ENCODE data around the gene TTC7B. TPM values are rescaled to one million over a fixed set of nuclear protein-coding genes. Genes with fewer than 3 reads are reported as not detected.

TTC7B gene, protein sequence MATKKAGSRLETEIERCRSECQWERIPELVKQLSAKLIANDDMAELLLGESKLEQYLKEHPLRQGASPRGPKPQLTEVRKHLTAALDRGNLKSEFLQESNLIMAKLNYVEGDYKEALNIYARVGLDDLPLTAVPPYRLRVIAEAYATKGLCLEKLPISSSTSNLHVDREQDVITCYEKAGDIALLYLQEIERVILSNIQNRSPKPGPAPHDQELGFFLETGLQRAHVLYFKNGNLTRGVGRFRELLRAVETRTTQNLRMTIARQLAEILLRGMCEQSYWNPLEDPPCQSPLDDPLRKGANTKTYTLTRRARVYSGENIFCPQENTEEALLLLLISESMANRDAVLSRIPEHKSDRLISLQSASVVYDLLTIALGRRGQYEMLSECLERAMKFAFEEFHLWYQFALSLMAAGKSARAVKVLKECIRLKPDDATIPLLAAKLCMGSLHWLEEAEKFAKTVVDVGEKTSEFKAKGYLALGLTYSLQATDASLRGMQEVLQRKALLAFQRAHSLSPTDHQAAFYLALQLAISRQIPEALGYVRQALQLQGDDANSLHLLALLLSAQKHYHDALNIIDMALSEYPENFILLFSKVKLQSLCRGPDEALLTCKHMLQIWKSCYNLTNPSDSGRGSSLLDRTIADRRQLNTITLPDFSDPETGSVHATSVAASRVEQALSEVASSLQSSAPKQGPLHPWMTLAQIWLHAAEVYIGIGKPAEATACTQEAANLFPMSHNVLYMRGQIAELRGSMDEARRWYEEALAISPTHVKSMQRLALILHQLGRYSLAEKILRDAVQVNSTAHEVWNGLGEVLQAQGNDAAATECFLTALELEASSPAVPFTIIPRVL
- total RNA-seq (2021; ENCODE audit: unreplicated experiment) (40.9 TPM), Bru-seq, nascent RNA (percentile 52 among the genes with signal in this experiment), BruChase-seq, experiment 1, labeled RNA remaining after a 2-hour chase (percentile 45 among the genes with signal in this experiment), BruChase-seq, experiment 2, labeled RNA remaining after a 6-hour chase (percentile 46 among the genes with signal in this experiment)
- polyA plus RNA-seq (2012; ENCODE audit: insufficient read length) = 59.4 TPM
- long read RNA-seq, full-length matches to known transcripts = 5 of 17 reads
- long read RNA-seq, partial matches to known transcripts = 6 of 17 reads
- long read RNA-seq, other reads (novel, unspliced or antisense) = 6 of 17 reads

DNA sequence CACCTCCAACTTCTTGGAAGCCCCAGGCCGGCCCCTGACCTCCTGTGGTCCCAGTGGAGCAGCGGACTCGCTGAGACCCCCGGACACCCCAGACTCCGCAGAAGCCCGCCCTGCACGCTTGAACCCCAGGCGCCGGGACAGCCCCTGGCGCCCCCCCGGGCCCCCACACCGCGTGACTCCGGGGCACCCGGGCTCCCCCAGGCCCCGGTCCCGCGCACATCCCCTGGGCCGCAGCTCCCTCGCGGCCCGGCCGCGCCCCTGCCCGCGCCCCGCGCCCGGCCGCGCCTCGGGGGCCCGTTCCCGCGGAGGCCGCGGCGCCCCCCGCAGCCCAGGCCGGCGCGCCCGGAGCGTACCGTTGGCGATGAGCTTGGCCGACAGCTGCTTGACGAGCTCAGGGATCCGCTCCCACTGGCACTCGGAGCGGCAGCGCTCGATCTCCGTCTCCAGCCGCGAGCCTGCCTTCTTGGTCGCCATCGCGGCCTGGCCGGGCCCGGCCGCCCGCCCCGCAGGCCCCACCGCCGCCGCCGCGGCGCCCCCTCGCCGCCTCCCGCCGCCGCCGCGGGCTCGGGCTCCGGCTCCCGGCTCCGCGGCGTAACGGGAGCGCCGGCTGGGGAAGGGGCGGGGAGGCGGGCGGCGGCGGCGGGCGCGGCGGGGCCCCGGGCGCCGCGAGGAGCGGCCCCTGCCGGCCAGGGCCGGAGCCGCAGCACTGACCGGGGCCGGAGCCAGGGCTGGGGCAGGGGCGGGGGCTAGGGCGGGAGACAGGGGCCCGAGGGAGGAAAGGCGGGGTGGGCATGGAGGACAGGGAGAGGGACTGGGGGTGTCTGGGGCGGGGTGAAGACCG, at the start of gene TTC7B:
TTC7B (minus strand) TSS at position 609 of the 841 bp plus-strand sequence; CDS start at position 474, 135 bp downstream.
- Histone ChIP-seq H3K4me3 (ENCODE audit: low read depth in 2 of 2, low read length in 2 of 2) (peak within 1 kb of the TSS; percentile 54 to 59), H3K9me3 (ENCODE audit: control insufficient read depth, insufficient read depth, low read depth, low read length) (no peaks in the 10 kb centered on the region), H3K4me1 (ENCODE audit: control insufficient read depth, insufficient read depth, low read length) (no peaks in the 10 kb centered on the region; the same call in 1 of the 2 replicates), H3K27ac (ENCODE audit: low read length) (peak within 1 kb of the TSS; percentile 20; the same call in 1 of the 2 replicates), H3K27me3 (ENCODE audit: control insufficient read depth, insufficient read depth, low read length) (no peaks in the 10 kb centered on the region), H3K36me3 (ENCODE audit: control insufficient read depth, insufficient read depth, low read length) (no peaks in the 10 kb centered on the region; the same call in 1 of the 2 replicates)
- intact Hi-C loops (cut with micrococcal nuclease; ENCODE audit: unreplicated experiment) = no loop called here
- CTCF ChIA-PET = no interaction called here
- no TSS peak for BruUV-seq (replicated peaks)
- in situ Hi-C loops (cut with HindIII; ENCODE audit: low pct_unique_long_range_greater_than_20kb, low sequenced_read_pairs) = no loop called here
- POLR2A ChIA-PET = no interaction called here
- TF ChIP-seq, protein P1, sequence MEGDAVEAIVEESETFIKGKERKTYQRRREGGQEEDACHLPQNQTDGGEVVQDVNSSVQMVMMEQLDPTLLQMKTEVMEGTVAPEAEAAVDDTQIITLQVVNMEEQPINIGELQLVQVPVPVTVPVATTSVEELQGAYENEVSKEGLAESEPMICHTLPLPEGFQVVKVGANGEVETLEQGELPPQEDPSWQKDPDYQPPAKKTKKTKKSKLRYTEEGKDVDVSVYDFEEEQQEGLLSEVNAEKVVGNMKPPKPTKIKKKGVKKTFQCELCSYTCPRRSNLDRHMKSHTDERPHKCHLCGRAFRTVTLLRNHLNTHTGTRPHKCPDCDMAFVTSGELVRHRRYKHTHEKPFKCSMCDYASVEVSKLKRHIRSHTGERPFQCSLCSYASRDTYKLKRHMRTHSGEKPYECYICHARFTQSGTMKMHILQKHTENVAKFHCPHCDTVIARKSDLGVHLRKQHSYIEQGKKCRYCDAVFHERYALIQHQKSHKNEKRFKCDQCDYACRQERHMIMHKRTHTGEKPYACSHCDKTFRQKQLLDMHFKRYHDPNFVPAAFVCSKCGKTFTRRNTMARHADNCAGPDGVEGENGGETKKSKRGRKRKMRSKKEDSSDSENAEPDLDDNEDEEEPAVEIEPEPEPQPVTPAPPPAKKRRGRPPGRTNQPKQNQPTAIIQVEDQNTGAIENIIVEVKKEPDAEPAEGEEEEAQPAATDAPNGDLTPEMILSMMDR (IDR thresholded peaks at IDR 0.05) = peak; percentile 70; the same call in 1 of the 2 replicates
- TF ChIP-seq TCF7L2 (IDR thresholded peaks at IDR 0.05; ENCODE audit: low read depth, low read length) = no peak
- DNase-seq (ENCODE audit: low read depth, low spot score) (no peak), ATAC-seq (peak; percentile 93)

DNA sequence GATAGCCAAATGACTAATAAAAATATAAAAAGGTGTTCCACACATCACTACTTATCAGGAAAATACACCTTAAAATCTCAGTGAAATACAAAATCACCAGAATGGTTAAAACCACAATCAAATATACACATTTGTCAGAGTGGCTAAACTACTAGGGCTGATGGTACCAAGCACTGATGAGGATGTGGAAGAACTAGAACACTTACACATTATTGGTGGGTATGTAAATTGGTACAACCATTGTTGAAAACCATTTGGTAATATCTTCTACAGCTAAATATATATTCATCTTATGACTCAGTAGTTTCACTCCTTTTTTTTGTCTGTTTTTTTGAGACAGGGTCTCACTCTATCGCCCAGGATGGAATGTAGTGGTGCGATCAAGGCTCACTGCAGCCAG, 48.5 kb upstream of the TTC7B start:
- H3K27me3 ChIP-seq (ENCODE audit: control insufficient read depth, insufficient read depth, low read length) = no peaks in the 10 kb centered on the region
- CTCF ChIA-PET = no interaction called here
- TF ChIP-seq TCF7L2 (IDR thresholded peaks at IDR 0.05; ENCODE audit: low read depth, low read length) = no peak
- TF ChIP-seq, protein P2, sequence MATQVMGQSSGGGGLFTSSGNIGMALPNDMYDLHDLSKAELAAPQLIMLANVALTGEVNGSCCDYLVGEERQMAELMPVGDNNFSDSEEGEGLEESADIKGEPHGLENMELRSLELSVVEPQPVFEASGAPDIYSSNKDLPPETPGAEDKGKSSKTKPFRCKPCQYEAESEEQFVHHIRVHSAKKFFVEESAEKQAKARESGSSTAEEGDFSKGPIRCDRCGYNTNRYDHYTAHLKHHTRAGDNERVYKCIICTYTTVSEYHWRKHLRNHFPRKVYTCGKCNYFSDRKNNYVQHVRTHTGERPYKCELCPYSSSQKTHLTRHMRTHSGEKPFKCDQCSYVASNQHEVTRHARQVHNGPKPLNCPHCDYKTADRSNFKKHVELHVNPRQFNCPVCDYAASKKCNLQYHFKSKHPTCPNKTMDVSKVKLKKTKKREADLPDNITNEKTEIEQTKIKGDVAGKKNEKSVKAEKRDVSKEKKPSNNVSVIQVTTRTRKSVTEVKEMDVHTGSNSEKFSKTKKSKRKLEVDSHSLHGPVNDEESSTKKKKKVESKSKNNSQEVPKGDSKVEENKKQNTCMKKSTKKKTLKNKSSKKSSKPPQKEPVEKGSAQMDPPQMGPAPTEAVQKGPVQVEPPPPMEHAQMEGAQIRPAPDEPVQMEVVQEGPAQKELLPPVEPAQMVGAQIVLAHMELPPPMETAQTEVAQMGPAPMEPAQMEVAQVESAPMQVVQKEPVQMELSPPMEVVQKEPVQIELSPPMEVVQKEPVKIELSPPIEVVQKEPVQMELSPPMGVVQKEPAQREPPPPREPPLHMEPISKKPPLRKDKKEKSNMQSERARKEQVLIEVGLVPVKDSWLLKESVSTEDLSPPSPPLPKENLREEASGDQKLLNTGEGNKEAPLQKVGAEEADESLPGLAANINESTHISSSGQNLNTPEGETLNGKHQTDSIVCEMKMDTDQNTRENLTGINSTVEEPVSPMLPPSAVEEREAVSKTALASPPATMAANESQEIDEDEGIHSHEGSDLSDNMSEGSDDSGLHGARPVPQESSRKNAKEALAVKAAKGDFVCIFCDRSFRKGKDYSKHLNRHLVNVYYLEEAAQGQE (IDR thresholded peaks at IDR 0.05; ENCODE audit: insufficient read depth in 1 of 2, low read depth in 2 of 2, low read length in 1 of 2) = no peak
- TF ChIP-seq, protein P1 (IDR thresholded peaks at IDR 0.05) = no peak
- TF ChIP-seq POLR2AphosphoS5 (IDR thresholded peaks at IDR 0.05; ENCODE audit: low read depth, low read length) = no peak
- TF ChIP-seq SIN3A (IDR thresholded peaks at IDR 0.05; ENCODE audit: borderline replicate concordance, insufficient read depth, low read depth, low read length) = no peak

More for the DNA sequence above, 48.5 kb upstream of the TTC7B start:
- H3K4me3 ChIP-seq (ENCODE audit: low read depth in 2 of 2, low read length in 2 of 2) = no peak overlapping the region
- no peaks in the 10 kb centered on the region for H3K9me3 ChIP-seq (ENCODE audit: control insufficient read depth, insufficient read depth, low read depth, low read length)
- no peak overlapping the region for H3K27ac ChIP-seq (ENCODE audit: low read length)
- no peaks in the 10 kb centered on the region for H3K4me1 ChIP-seq (ENCODE audit: control insufficient read depth, insufficient read depth, low read length)
- in situ Hi-C loops (cut with HindIII; ENCODE audit: low pct_unique_long_range_greater_than_20kb, low sequenced_read_pairs) (no loop called here), intact Hi-C loops (cut with micrococcal nuclease; ENCODE audit: unreplicated experiment) (no loop called here)
- DNase-seq (ENCODE audit: low read depth, low spot score) (no peak), ATAC-seq (no peak)
- BruUV-seq (replicated peaks) = no TSS peak
- H3K36me3 ChIP-seq (ENCODE audit: control insufficient read depth, insufficient read depth, low read length) = no peaks in the 10 kb centered on the region
- POLR2A ChIA-PET = no interaction called here
